Activated T-cell treated with anti-CD3 and anti-CD28 coated beads for 1 hour (primary cell): Measurements from ENCODE around the gene SUV39H1.
"Not testable (repeated sequence)": the region's sequence is repeated elsewhere in the genome, so short reads cannot be mapped to it uniquely, and the experiment has no call there.

Experiments used
- DNase-seq: peaks from one replicate; pipeline ENCODE4 v3.0.0-alpha.2; 2020; ENCODE audit warnings: low read depth

SUV39H1 gene

GRCh38 chrX:48696301-48696908 is at the start of gene SUV39H1:
SUV39H1 (plus strand) TSS chrX:48696734; CDS start chrX:48696785, 51 bp downstream.
- DNase-seq, result peak; percentile 73

DNA sequence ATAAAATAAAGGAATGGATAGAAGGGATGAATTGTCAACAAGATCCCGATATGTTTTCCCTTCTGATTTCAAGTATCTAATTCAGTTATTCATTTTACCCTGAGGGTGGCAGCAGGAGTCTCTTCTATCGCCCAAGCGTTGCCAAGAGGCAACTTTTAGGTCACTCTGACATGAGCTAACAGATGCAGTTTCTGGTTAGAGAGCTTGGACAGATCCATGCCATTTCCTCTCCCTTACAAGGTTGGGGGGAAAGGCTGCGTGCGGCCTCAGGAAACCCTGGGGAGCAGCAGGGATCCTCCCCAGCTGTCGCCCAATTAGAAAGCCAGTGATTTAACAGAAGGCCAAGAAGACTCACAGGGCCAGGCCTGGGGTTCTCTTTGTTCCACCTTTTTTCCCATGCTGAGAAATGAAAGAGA is 48.2 kb upstream of the SUV39H1 start:
- DNase-seq, result no peak

DNA sequence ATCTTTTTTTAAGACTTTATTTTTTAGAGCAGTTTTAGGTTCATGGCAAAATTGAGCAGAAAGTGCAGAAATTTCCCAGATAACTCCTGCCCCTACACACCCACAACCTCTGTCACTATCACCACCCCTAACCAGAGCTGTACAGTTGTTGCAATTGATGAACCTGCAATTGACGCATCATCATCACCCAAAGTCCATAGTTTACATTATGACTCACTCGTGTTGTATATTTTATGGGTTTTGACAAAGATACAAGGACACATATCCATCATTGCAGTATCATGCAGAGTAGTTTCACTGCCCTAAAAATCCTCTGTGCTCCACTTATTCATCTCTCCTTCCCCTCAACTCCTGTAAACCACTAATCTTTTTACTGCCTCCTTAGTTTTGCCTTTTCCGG is 47.4 kb upstream of the SUV39H1 start:
- no peak for DNase-seq

DNA sequence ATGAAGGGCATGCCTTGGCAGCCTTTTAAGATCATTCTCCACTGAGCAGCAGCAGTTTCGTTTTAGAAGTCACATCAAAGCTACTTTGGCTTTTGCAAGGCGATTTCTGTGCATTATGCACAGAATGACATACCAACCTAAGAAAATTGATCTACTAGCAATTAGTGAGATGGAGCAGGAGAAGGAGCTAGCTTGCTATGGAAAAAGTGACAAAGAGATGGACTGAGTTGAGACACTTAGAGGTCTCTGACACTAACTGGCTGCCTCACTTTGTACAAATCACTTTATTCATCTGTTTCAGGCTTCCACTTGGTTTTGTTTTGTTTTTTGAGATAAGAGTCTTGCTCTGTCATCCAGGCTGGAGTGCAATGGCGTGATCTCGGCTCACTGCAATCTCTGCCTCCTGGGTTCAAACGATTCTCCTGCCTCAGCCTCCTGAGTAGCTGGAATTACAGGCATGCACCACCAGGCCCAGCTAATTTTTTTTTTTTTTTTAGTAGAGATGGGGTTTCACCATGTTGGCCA is 44.4 kb upstream of the SUV39H1 start:
- not testable (repeated sequence) for DNase-seq

DNA sequence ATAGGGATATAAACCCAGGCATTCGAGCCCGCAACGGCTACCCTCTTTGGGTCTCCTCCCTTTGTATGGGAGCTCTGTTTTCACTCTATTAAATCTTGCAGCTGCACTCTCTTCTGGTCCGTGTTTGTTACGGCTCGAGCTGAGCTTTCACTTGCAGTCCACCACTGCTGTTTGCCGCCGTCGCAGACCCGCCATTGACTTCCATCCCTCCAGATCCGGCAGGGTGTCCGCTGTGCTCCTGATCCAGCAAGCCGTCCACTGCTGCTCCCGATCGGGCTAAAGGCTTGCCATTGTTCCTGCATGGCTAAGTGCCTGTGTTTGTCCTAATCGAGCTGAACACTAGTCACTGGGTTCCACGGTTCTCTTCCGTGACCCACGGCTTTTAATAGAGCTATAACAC is 41.8 kb upstream of the SUV39H1 start:
- not testable (repeated sequence) for DNase-seq

DNA sequence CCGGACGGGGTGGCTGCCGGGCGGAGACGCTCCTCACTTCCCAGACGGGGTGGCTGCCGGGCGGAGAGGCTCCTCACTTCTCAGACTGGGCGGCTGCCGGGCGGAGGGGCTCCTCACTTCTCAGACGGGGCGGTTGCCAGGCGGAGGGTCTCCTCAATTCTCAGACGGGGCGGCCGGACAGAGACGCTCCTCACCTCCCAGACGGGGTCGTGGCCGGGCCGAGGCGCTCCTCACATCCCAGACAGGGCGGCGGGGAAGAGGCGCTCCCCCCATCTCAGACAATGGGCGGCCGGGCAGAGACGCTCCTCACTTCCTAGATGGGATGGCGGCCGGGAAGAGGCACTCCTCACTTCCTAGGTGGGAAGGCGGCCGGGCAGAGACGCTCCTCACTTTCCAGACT is 36.8 kb upstream of the SUV39H1 start:
- not testable (repeated sequence) for DNase-seq

DNA sequence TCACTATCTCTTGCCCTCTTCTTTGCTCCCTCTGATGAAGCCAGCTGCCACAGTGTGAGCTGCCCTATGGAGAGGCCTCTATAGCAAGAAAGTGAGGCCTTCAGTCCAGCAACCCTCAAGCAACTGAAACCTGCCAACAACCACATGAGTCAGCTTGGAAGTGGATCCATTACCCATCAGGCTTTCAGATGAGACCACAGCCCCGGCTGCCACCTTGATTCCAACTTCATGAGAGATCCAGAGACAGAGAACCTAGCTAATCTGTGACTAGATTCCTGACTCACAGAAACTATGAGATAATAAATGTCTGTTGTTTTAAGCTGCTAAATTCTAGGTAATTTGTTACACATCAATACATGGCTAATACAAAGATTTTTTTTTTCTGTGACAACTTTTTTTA is 33.3 kb upstream of the SUV39H1 start:
- DNase-seq, result no peak

DNA sequence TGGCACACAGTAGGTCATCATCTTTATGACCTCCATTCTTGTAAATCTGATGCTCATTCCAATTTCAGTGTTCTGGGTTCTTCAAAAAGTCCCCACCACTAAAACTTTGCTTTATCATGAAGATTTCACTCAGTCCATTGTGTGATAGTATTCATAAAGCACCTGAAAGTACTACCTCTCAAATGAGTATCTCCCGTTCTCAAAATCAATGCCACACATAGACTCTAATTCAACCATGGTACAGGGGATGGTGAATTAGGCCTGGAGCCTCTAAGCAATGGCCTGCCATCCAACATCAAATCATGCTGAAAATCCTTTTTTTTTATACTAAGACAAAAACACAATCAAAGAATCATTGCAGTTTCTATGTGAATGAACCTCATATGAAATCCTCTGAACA is 32.4 kb upstream of the SUV39H1 start:
- DNase-seq, result no peak

DNA sequence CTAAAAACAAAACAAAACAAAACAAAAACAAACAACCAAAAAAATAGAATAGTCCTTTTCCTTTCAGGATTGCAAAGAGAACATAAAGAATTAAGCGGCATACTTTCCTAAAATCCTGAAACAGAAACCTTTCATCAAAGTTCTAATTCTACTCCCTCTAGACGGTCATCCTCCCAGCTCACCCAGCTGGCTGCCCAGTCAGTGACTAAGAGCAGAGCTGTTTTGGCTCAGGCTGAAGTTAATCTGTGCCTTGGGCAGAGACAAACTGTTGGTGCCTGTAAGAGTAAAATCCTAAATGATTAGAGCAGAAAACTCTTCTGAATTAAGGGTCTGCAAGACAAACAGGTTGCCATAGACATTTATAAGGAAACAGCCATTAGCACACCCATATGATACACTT is 30.5 kb upstream of the SUV39H1 start:
- no peak for DNase-seq

DNA sequence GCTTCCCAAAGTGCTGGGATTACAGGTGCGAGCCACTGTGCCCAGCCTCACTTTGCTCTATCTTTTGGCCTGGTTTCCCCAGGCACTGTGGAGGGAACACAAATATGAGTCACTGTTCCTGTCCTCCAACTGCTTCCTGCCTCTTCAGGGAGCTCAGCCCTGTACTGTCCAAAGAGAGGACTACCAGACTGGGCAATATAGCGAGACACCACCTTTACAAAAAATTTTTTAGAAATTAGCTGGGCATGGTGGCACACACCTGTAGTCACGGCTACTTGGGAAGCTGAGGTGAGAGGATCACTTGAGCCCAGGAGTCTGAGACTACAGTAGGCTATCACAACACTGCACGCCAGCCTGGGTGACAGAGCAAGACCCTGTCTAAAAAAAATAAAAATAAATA is 29.9 kb upstream of the SUV39H1 start:
- DNase-seq, result no peak

GRCh38 chrX:48667509-48667908 is 29.0 kb upstream of the SUV39H1 start:
- DNase-seq, result no peak

DNA sequence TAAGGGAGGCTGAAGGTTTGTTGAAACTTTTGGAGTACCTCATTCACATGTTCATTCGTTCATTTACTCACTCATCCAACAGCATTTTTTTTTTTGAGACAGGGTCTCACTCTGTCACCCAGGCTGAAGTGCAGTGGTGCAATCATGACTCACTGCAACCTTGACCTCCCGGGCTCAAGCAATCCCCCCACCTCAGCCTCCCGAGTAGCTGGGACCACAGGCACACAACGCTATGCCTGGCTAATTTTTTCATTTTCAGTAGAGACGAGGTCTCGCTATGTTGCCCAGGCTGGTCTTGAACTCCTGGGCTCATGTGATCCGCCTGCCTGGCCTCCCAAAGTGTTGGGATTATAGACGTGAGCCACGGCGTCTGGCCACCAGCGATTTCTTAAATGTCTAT is 28.3 kb upstream of the SUV39H1 start:
- not testable (repeated sequence) for DNase-seq

GRCh38 chrX:48676106-48676892 is 20.2 kb upstream of the SUV39H1 start:
- DNase-seq, result peak; percentile 81

DNA sequence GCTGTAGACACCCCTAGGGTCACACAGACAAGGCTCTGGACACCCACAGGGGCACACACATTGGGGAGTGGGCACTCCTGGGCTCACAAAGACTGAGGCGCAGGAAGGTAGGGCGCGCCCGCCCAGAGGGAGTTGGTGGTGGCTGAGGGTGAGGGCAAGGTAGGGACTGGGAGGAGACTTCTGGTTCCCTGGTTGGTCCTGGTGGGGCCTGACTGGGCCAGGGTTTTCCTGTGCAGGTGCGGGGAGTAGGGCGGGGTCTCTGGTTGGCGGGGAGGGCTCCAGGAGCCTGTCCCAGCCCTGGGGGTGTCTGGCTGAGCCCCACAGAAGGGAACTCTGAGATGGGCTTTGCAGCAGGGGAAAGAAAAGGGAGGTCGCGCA is 19.7 kb upstream of the SUV39H1 start:
- no peak for DNase-seq

DNA sequence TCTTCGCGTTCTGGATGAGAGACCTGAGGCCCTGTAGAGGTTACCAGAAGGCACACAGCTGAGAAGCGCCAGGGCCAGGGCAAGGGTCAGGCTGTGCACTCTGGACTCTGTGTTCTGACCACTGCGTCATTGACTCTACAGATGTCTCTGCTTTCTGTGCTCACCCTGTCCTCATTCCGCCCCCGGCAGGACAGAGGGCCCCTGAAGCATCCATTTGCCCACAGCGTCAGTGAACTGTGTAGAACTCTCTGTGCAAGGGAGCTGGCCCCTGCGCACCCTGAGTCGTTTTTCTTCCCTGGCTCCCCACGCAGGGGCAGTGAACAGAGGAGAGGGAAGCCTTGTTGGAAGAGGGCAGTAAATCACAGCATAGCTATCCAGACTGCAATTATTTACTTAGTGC is 19.0 kb upstream of the SUV39H1 start:
- no peak for DNase-seq

DNA sequence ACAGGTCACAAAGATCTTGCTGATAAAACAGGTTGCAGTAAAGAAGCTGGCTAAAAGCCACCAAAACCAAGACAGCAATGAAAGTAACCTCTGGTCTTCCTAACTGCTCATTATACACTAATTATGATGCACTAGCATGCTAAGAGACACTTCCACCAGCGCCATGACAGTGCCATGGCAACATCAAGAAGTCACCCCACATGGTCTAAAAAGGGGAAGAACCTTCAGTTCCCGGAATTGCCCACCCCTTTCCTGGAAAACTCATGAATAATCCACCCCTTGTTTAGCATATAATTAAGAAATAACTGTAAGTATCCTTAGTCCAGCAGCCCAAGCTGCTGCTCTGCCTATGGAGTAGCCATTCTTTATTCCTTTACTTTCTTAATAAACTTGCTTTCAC is 16.1 kb upstream of the SUV39H1 start:
- DNase-seq, result not testable (repeated sequence)

GRCh38 chrX:48680925-48681324 is 15.6 kb upstream of the SUV39H1 start:
- DNase-seq, result not testable (repeated sequence)

GRCh38 chrX:48681539-48682183 is 14.9 kb upstream of the SUV39H1 start:
- DNase-seq, result no peak

DNA sequence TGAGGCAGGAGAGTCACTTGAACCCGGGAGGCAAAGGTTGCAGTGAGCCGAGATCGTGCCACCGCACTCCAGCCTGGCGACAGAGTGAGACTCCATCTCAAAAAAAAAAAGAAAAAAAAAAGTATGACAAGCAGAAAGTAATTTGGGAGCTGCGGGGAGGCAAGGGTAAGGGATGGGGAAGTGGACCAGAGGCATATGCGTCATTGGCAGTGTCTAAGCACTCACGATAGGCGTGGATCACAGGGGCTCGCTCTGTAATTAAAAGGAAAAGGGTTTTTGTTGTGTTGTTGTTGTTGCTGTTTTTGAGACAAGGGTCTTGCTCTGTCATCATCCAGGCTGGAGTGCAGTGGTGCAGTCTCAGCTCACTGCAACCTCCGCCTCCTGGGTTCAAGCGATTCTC is 13.7 kb upstream of the SUV39H1 start:
- not testable (repeated sequence) for DNase-seq

DNA sequence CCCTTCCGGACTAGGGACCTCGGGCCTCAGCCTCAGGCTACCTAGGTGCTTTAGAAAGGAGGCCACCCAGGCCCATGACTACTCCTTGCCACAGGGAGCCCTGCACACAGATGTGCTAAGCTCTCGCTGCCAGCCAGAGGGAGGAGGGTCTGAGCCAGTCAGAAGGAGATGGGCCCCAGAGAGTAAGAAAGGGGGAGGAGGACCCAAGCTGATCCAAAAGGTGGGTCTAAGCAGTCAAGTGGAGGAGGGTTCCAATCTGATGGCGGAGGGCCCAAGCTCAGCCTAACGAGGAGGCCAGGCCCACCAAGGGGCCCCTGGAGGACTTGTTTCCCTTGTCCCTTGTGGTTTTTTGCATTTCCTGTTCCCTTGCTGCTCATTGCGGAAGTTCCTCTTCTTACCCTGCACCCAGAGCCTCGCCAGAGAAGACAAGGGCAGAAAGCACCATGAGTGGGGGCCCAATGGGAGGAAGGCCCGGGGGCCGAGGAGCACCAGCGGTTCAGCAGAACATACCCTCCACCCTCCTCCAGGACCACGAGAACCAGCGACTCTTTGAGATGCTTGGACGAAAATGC is 13.0 kb upstream of the SUV39H1 start, which contains the start of gene WAS:
Gene WAS (plus strand): TSS at position 389 of the 572 bp plus-strand sequence. CDS start 55 bp downstream, at position 444.
- no peak for DNase-seq

DNA sequence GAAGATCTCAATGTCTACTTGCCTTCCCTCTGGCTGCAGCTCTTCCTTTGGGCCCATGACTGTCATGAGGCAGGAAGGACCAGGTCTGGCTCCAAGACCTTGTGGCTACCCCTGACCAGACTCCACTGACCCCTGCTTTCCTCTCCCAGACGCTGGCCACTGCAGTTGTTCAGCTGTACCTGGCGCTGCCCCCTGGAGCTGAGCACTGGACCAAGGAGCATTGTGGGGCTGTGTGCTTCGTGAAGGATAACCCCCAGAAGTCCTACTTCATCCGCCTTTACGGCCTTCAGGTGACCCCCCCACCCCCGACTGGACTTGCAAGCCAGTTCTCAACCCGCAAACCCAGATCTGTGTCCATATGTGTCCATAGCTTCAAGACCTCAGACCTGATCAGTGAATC is 12.4 kb upstream of the SUV39H1 start:
- no peak for DNase-seq

DNA sequence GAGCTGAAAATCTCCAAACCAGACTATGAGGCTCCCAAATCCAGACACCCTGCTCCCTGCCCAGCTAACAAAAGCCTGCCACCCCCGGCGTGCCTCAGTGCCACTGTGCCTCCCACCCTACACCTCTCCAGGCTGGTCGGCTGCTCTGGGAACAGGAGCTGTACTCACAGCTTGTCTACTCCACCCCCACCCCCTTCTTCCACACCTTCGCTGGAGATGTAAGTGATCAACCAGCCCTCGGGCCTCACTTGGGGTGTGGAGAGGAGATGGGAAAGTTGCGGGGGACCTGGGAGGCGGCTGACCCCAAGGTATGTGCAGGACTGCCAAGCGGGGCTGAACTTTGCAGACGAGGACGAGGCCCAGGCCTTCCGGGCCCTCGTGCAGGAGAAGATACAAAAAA is 11.1 kb upstream of the SUV39H1 start:
- DNase-seq, result no peak
